OCI-LY7 (cell line): ENCODE results near the gene WRAP73.

Experiments
- EZH2phosphoT487 ChIP-seq: fragments of 200-600 bp; sonication (generic); IDR thresholded peaks from 2 replicates; pipeline ENCODE4 v1.6.1; 2018; ENCODE audit warnings: low read depth, borderline replicate concordance, mild to moderate bottlenecking, mixed run types, antibody characterized with exemption, low read length, moderate library complexity, mixed read lengths
- TF ChIP-seq, protein P1 (sequence below): fragments of 200-600 bp; sonication (generic); conservative IDR thresholded peaks from 2 replicates; pipeline ENCODE4 v1.5.1; 2014; ENCODE audit warnings: mild to moderate bottlenecking, antibody characterized with exemption, low read length, moderate library complexity, mixed read lengths

DNA sequence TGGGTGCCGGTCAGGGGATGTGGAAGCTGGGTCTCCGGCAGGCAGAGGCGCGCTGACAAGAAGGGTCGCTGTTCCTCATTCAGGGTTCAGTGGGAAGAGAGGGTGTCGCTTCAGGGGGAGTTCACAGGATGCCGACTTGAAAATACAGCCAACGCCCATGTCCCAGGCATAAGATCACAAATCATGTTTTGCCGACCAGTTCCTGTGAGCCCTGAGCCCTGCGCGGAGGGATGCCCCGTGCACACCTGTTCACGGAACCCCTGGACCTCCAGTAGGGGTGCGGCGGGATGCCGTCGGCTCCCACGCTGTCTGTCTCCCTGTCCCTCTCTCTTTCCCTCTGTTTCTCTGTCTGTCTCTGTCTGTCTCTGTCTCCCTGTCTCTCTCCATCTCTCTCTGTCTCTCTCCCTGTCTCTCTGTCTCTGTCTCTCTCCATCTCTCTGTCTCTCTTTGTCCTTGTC is 29.2 kb upstream of the WRAP73 start:
- TF ChIP-seq, protein P1, sequence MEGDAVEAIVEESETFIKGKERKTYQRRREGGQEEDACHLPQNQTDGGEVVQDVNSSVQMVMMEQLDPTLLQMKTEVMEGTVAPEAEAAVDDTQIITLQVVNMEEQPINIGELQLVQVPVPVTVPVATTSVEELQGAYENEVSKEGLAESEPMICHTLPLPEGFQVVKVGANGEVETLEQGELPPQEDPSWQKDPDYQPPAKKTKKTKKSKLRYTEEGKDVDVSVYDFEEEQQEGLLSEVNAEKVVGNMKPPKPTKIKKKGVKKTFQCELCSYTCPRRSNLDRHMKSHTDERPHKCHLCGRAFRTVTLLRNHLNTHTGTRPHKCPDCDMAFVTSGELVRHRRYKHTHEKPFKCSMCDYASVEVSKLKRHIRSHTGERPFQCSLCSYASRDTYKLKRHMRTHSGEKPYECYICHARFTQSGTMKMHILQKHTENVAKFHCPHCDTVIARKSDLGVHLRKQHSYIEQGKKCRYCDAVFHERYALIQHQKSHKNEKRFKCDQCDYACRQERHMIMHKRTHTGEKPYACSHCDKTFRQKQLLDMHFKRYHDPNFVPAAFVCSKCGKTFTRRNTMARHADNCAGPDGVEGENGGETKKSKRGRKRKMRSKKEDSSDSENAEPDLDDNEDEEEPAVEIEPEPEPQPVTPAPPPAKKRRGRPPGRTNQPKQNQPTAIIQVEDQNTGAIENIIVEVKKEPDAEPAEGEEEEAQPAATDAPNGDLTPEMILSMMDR, result no peak
- TF ChIP-seq EZH2phosphoT487, result no peak
